ENCODE measurements around the gene DPP8.

- no peak for TF ChIP-seq CTCF (IDR thresholded peaks at IDR 0.05; ENCODE audit: low read length)
- no peak for TF ChIP-seq EZH2 (IDR thresholded peaks at IDR 0.05; ENCODE audit: borderline replicate concordance, low read length)
These were observed 94.1 kb downstream of the DPP8 start for GRCh38 chr15:65423150-65423975.

All from OCI-LY1 (cell line).